Heart right ventricle (tissue), 16 donors: Measurements from ENCODE around the gene PGBD1. TPM values are rescaled to one million over a fixed set of nuclear protein-coding genes. Genes with fewer than 3 reads are reported as not detected.
A peak's percentile ranks its signal among the peaks of the same experiment; 100 is the strongest.

Experiments
- ATAC-seq, 8 donors: fragments of 200-7000 bp; cut with Tn5 transposase; one replicate each; pipeline ENCODE4 v1.9.1; 2020; ENCODE audit warnings: mild to moderate bottlenecking in 8 of 8, moderate library complexity in 8 of 8, moderate number of reproducible peaks in 1 of 8
- DNase-seq, 2 donors: peaks; one replicate each; pipeline ENCODE4 v3.0.0-alpha.2; 2020
- H3K27ac ChIP-seq, 10 donors: fragments of 200-600 bp; sonication (generic) in 2 of 10; one replicate each; pipeline versions ENCODE4 v1.5.0 to v1.8.0; 2020 to 2022; ENCODE audit warnings: mild to moderate bottlenecking in 3 of 10
- H3K27me3 ChIP-seq, 7 donors: fragments of 200-600 bp; one replicate each; pipeline ENCODE4 v1.8.0; 2021 to 2022; ENCODE audit warnings: mild to moderate bottlenecking in 2 of 7
- H3K36me3 ChIP-seq, 9 donors: fragments of 200-600 bp; sonication (generic) in 1 of 9; one replicate each; pipeline versions ENCODE4 v1.5.0 to v1.8.0; 2020 to 2022; ENCODE audit warnings: mild to moderate bottlenecking in 2 of 9
- H3K4me1 ChIP-seq, 9 donors: fragments of 200-600 bp; sonication (generic) in 1 of 9; one replicate each; pipeline versions ENCODE4 v1.5.0 to v1.8.0; 2020 to 2022; ENCODE audit warnings: mild to moderate bottlenecking in 4 of 9
- H3K4me3 ChIP-seq, 10 donors: fragments of 200-600 bp; sonication (generic) in 2 of 10; one replicate each; pipeline versions ENCODE4 v1.5.0 to v1.8.0; 2020 to 2022; ENCODE audit warnings: mild to moderate bottlenecking in 7 of 10, moderate library complexity in 2 of 10
- H3K9me3 ChIP-seq, 11 donors: fragments of 200-600 bp in 10 of 11; sonication (generic) in 2 of 11; one replicate each; pipeline versions ENCODE4 v1.5.0 to v1.8.0; 2013 to 2022; ENCODE audit warnings: mild to moderate bottlenecking in 2 of 11, control low read depth in 1 of 11, moderate library complexity in 1 of 11
- WGBS, 2 donors: extraction: QIAGEN DNeasy Blood & Tissue Kit; methylation state at CpG; one replicate each; pipeline ENCODE4 v1.1.7; 2013; ENCODE audit warnings: inconsistent platforms in 1 of 2; 5-methylcytosine and 5-hydroxymethylcytosine counted together
- intact Hi-C, 10 donors: fragments of 100-400 bp; cut with DNase I; formaldehyde crosslinking; loops; one replicate each; pipeline versions ENCODE4 v1.11.1 to v1.14.2; 2022
- polyA plus RNA-seq, 2 donors: library from polyadenylated mRNA; stranded (reverse); fragments of 200-250 nt; gene quantifications; one replicate each; pipeline ENCODE4 v1.2.3, GENCODE V29; 2013
- total RNA-seq, 10 donors: library from RNA; stranded (reverse); fragmentation: NEBNext Ultra II Directional in 3 of 10; extraction: Animal tissue kit (Norgen Biotek cat#: 25700) in 3 of 10; gene quantifications; one replicate each; pipeline versions ENCODE4 v1.2.1 to v1.2.4, GENCODE V29; 2021 to 2023
- TF ChIP-seq, protein P1 (sequence below), 9 donors: fragments of 200-600 bp; sonication (generic) in 2 of 9; IDR thresholded peaks; one replicate each; pipeline versions ENCODE4 v1.5.0 to v1.8.0; 2021 to 2022; ENCODE audit warnings: antibody characterized with exemption in 9 of 9, mild to moderate bottlenecking in 5 of 9, moderate library complexity in 1 of 9
- donor health status: Arrhythmogenic right ventricular cardiomyopathy.
- donor health status: ischemic (EF 13 %, LVEDD 7.1; RV severe dilation, severe dysfunction).
- donor health status: healthy with polysubstance abuse.
- donor health status: DM: no; HTN: yes; CAD: no.
- donor health status: DM: no; HTN: no; CAD: no.
- donor health status: ischemic (EF 25% LVEDD 6.9; RV normal size, moderate dysfunction).
- donor health status: ischemic (EF 25% LVEDD 5.7; RV mildly dilated, moderate dysfunction).
- donor health status: healthy.
- donor health status: DM: yes; HTN: yes; CAD: no.
- donor health status: Ischemic cardiomyopathy.
- donor health status: ischemic (EF 35%, LVEDD 5.7; RV mildly dilated, moderate dysfunction).
- donor health status: nonischemic (EF 11% LVEDD 7.7; RV severe dilation, severe dysfunction).
- donor health status: DM: yes; HTN: yes; CAD: no.
- donor health status: PGD.
- donor health status: ischemic (EF 29% LVEDD 5.4; RV normal size, mild dysfunction).
- donor health status: nonischemic (EF 23%, LVEDD 6.1; RV moderate dilation, normal function).

Gene PGBD1
- total and polyA plus RNA-seq, 12 donors: 1.6 to 4.6 (median 2.8) TPM

DNA sequence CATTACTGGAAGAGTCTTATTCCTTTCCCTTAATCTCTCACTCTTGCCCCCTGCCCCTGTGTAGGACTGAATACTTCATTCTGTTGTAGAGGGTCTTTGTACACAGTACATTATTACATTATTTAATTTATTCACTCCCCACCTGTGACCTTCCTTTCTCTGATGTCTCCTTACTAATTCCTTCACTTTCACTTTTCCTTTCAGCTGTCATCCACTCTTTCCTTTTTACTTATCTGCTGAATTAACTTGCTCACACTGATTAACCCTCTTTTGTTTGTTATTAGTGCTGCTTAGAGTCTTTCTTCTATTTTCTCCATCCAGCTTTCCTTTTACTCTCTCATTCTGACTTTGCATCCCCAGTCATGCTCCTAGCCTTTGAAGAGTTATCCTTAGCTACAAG, 6.5 kb upstream of the PGBD1 start:
- no peak overlapping the region for H3K27ac ChIP-seq
- no peaks in the 10 kb centered on the region for H3K27me3 ChIP-seq
- peaks cover 0 to 72% (median 40%) of the 10 kb centered on the region in 9 donors for H3K36me3 ChIP-seq
- TF ChIP-seq, protein P1, sequence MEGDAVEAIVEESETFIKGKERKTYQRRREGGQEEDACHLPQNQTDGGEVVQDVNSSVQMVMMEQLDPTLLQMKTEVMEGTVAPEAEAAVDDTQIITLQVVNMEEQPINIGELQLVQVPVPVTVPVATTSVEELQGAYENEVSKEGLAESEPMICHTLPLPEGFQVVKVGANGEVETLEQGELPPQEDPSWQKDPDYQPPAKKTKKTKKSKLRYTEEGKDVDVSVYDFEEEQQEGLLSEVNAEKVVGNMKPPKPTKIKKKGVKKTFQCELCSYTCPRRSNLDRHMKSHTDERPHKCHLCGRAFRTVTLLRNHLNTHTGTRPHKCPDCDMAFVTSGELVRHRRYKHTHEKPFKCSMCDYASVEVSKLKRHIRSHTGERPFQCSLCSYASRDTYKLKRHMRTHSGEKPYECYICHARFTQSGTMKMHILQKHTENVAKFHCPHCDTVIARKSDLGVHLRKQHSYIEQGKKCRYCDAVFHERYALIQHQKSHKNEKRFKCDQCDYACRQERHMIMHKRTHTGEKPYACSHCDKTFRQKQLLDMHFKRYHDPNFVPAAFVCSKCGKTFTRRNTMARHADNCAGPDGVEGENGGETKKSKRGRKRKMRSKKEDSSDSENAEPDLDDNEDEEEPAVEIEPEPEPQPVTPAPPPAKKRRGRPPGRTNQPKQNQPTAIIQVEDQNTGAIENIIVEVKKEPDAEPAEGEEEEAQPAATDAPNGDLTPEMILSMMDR (IDR thresholded peaks at IDR 0.05): no peak
- intact Hi-C loops: no loop called here
- DNase-seq (no peak), ATAC-seq (no peak)
- H3K4me1 ChIP-seq: peaks cover 0 to 16% (median 0%) of the 10 kb centered on the region in 9 donors
- no peaks in the 10 kb centered on the region for H3K9me3 ChIP-seq
- H3K4me3 ChIP-seq: no peak overlapping the region

- Histone ChIP-seq H3K9me3 (peaks cover 0 to 3% (median 0%) of the 10 kb centered on the region in 11 donors), H3K27ac (no peak overlapping the region), H3K4me1 (peaks cover 0 to 31% (median 11%) of the 10 kb centered on the region in 9 donors), H3K4me3 (no peak overlapping the region), H3K27me3 (peaks cover 0 to 6% (median 0%) of the 10 kb centered on the region in 7 donors), H3K36me3 (peaks cover 0 to 55% (median 31%) of the 10 kb centered on the region in 9 donors)
- ATAC-seq: no peak
- 73 to 84% methylated on average over 3 of the region's 3 CpGs for WGBS, 2 donors
- TF ChIP-seq, protein P1 (IDR thresholded peaks at IDR 0.05): no peak
- DNase-seq: no peak
- intact Hi-C loops: no loop called here
Observed at GRCh38 chr6:28277746-28278145, 3.6 kb upstream of the PGBD1 start.

DNA sequence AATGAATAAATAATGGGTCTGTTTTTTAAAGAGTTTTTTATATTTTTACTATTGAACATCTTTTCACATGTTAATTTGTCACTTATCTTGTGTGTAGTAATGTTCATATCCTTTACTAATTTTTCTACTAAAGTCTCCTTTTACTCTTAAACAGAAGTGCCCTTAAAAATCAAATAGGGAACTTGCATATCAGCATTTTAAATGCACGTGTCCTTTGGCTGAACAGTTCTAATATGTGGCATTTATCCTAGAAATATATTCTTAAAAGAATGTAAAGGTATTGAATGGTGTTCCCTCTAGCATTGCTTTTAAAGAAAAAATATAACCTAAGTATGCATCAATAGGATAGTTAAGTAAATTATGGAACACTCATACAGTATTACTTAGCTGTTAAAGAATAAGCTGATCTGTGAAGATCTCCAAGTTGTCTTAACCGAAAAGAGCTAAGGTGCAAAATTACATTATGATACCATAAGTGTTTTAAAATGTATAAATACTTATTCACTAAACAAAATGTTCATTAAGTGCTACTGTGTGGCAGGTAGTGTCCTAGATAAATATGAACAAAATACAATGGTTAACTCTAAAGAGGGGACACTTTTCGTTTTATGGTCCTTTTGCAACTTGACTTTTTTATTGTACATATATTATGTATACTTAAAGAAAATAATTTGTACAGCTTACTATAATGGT, 631 bp upstream of the PGBD1 start:
- peaks cover 0 to 16% (median 11%) of the 10 kb centered on the region in 9 donors for H3K4me1 ChIP-seq
- intact Hi-C loops: loop anchor here in 6 of 10 donors (2.0 to 10.0 kb wide), 5 partner anchors 52 to 76 kb away; partner anchors contain the start of genes ZSCAN31 (in 3 of the 6) and ZKSCAN3 (in 1 of the 6)
- peak overlapping the region in 7 of 10 donors; percentile 43 to 77 (median 62) for H3K27ac ChIP-seq
- H3K4me3 ChIP-seq: peak overlapping the region; percentile 47 to 88 (median 76)
- no peak for DNase-seq
- peaks cover 0 to 6% (median 0%) of the 10 kb centered on the region in 7 donors for H3K27me3 ChIP-seq
- H3K9me3 ChIP-seq: peaks cover 0 to 10% (median 0%) of the 10 kb centered on the region in 11 donors
- no peak for ATAC-seq
- H3K36me3 ChIP-seq: peaks cover 0 to 55% (median 18%) of the 10 kb centered on the region in 9 donors
- TF ChIP-seq, protein P1 (IDR thresholded peaks at IDR 0.05): no peak
- 46 to 48% methylated on average over 3 of the region's 3 CpGs for WGBS, 2 donors

GRCh38 chr6:28282926-28283325, 1.6 kb downstream of the PGBD1 start:
- TF ChIP-seq, protein P1 (IDR thresholded peaks at IDR 0.05): no peak
- no peak overlapping the region for H3K27ac ChIP-seq
- ATAC-seq (no peak), DNase-seq (no peak)
- H3K36me3 ChIP-seq: peaks cover 0 to 55% (median 20%) of the 10 kb centered on the region in 9 donors
- H3K27me3 ChIP-seq: peaks cover 0 to 6% (median 0%) of the 10 kb centered on the region in 7 donors
- WGBS, 2 donors: 96 to 99% methylated on average over 2 of the region's 2 CpGs
- H3K4me1 ChIP-seq: peaks cover 0 to 16% (median 11%) of the 10 kb centered on the region in 9 donors
- peaks cover 0 to 10% (median 0%) of the 10 kb centered on the region in 11 donors for H3K9me3 ChIP-seq
- H3K4me3 ChIP-seq: no peak overlapping the region
- intact Hi-C loops: loop anchor here in 5 of 10 donors (5.0 to 10.0 kb wide), 4 partner anchors 49 to 62 kb away; partner anchors contain the start of genes ZSCAN31 (in 3 of the 5) and ZKSCAN3 (in 1 of the 5)
